GM23248 (cell line): Measurements from ENCODE around the gene NBPF11.
"Not testable (repeated sequence)": the region's sequence is repeated elsewhere in the genome, so short reads cannot be mapped to it uniquely, and the experiment has no call there.

Source experiments
- EZH2 ChIP-seq: fragments of 200-600 bp; sonication (generic); IDR thresholded peaks from 2 replicates; pipeline ENCODE4 v1.6.1; 2018; ENCODE audit warnings: antibody characterized with exemption, mild to moderate bottlenecking; ENCODE audit not compliant: insufficient read depth, poor library complexity, severe bottlenecking
- EZH2phosphoT487 ChIP-seq: fragments of 200-600 bp; sonication (generic); IDR thresholded peaks from 2 replicates; pipeline ENCODE4 v1.6.1; 2018; ENCODE audit warnings: antibody characterized with exemption, moderate library complexity, mild to moderate bottlenecking, low read depth; ENCODE audit not compliant: insufficient read depth

GRCh38 chr1:148081205-148081604, 70.9 kb downstream of the NBPF11 start:
- not testable (repeated sequence) for TF ChIP-seq EZH2, EZH2phosphoT487
